Anterior cingulate cortex (tissue), 58 donors: Measurements from ENCODE around the gene TTC6.

Experiments
- DNase-seq, 58 donors: peaks; one replicate each; lab custom pipeline; 2025; lab: John Stamatoyannopoulos, UW

Gene TTC6

GRCh38 chr14:37597538-37597913 lies 2.1 kb downstream of the TTC6 start:
- no peak for DNase-seq

GRCh38 chr14:37597914-37598746 lies 2.7 kb downstream of the TTC6 start:
- DNase-seq: no peak

- no peak for DNase-seq
These were observed 3.5 kb downstream of the TTC6 start for GRCh38 chr14:37598747-37599506.

GRCh38 chr14:37599507-37600368 lies 4.3 kb downstream of the TTC6 start:
- DNase-seq: no peak

GRCh38 chr14:37600880-37601741 lies 5.7 kb downstream of the TTC6 start:
- DNase-seq: no peak

- DNase-seq: no peak
These were observed 6.4 kb downstream of the TTC6 start for GRCh38 chr14:37601865-37602264.

- DNase-seq: no peak
These were observed 7.4 kb downstream of the TTC6 start for GRCh38 chr14:37602605-37603453.

- no peak for DNase-seq
These were observed 8.3 kb downstream of the TTC6 start for GRCh38 chr14:37603688-37604251.

GRCh38 chr14:37606678-37607077 lies 11.2 kb downstream of the TTC6 start:
- DNase-seq: no peak

- no peak for DNase-seq
These were observed 13.2 kb downstream of the TTC6 start for GRCh38 chr14:37608649-37609048.

GRCh38 chr14:37610945-37611523 lies 15.6 kb downstream of the TTC6 start:
- no peak for DNase-seq

- no peak for DNase-seq
These were observed 20.3 kb downstream of the TTC6 start for GRCh38 chr14:37615582-37616289.

GRCh38 chr14:37616853-37617252 lies 21.4 kb downstream of the TTC6 start:
- no peak for DNase-seq

- DNase-seq: no peak
These were observed 22.5 kb downstream of the TTC6 start for GRCh38 chr14:37617864-37618365.

- no peak for DNase-seq
These were observed 23.1 kb downstream of the TTC6 start for GRCh38 chr14:37618498-37619028.

- no peak for DNase-seq
These were observed 25.4 kb downstream of the TTC6 start for GRCh38 chr14:37620856-37621255.
